Lung (tissue), 12 donors: ENCODE results near the gene EXOC6. TPM values are rescaled to one million over a fixed set of nuclear protein-coding genes. Genes with fewer than 3 reads are reported as not detected.

Experiments used
- ATAC-seq: fragments of 200-7000 bp; cut with Tn5 transposase; one replicate; pipeline ENCODE4 v1.9.1; 2020; ENCODE audit warnings: moderate number of reproducible peaks; ENCODE audit not compliant: insufficient read depth, low FRiP score
- DNase-seq, 3 donors: peaks; one replicate each; pipeline ENCODE4 v3.0.0-alpha.2; 2013 to 2017
- H3K27ac ChIP-seq, 2 donors: one replicate each; pipeline ENCODE4 v1.5.1; 2013; ENCODE audit warnings: mild to moderate bottlenecking in 2 of 2, moderate library complexity in 2 of 2, control low read depth in 1 of 2, inconsistent platforms in 1 of 2, low read depth in 1 of 2, low read length in 1 of 2
- H3K27me3 ChIP-seq, 3 donors: one replicate each; pipeline ENCODE4 v1.5.1; 2013; ENCODE audit warnings: low read length in 2 of 3; ENCODE audit not compliant: control insufficient read depth in 3 of 3, insufficient read depth in 3 of 3
- H3K36me3 ChIP-seq, 4 donors: one replicate each; pipeline ENCODE4 v1.5.1; 2013; ENCODE audit warnings: low read length in 4 of 4, mild to moderate bottlenecking in 1 of 4, moderate library complexity in 1 of 4; ENCODE audit not compliant: control insufficient read depth in 4 of 4, insufficient read depth in 4 of 4
- H3K4me1 ChIP-seq, 5 donors: one replicate each; pipeline ENCODE4 v1.5.1; 2013; ENCODE audit warnings: low read length in 5 of 5, mild to moderate bottlenecking in 2 of 5, moderate library complexity in 1 of 5; ENCODE audit not compliant: control insufficient read depth in 5 of 5, insufficient read depth in 5 of 5
- H3K4me3 ChIP-seq: one replicate; pipeline ENCODE4 v1.5.1; 2013; ENCODE audit warnings: mild to moderate bottlenecking, control low read depth, moderate library complexity
- H3K9ac ChIP-seq, 2 donors: one replicate each; pipeline ENCODE4 v1.5.1; 2013; ENCODE audit warnings: low read length in 2 of 2, control low read depth in 1 of 2; ENCODE audit not compliant: insufficient read depth in 1 of 2
- H3K9me3 ChIP-seq, 4 donors: one replicate each; pipeline ENCODE4 v1.5.1; 2013; ENCODE audit warnings: low read length in 3 of 4, mild to moderate bottlenecking in 1 of 4, moderate library complexity in 1 of 4; ENCODE audit not compliant: control insufficient read depth in 4 of 4, insufficient read depth in 3 of 4
- CTCF ChIP-seq: IDR thresholded peaks from 2 replicates; pipeline ENCODE4 v1.5.1; 2012; ENCODE audit warnings: mild to moderate bottlenecking; ENCODE audit errors: control extremely low read depth, extremely low read depth
- WGBS, 2 donors: extraction: QIAGEN DNeasy Blood & Tissue Kit; methylation state at CpG; one replicate each; pipeline ENCODE4 v1.1.7; 2013; 5-methylcytosine and 5-hydroxymethylcytosine counted together
- polyA plus RNA-seq, 2 donors: library from polyadenylated mRNA; stranded (reverse); fragments of 200-250 nt; gene quantifications; one replicate each; pipeline ENCODE4 v1.2.1, GENCODE V29; 2013
- total RNA-seq, 2 donors: library from RNA; depleted of rRNA in 1 of 2; stranded (reverse); fragments of >200 nt in 1 of 2; gene quantifications; one replicate each; pipeline ENCODE4 v1.2.1, GENCODE V29; 2014 to 2021
- donor health status: control.
- donor health status: control.
- donor health status: Bipolar disorder and iron deficiency.
- donor health status: healthy.
- donor health status: DM: yes; HTN: yes; CAD: no.

EXOC6 gene
- total and polyA plus RNA-seq, 4 donors, result 8.6 to 40.1 (median 11.9) TPM

DNA sequence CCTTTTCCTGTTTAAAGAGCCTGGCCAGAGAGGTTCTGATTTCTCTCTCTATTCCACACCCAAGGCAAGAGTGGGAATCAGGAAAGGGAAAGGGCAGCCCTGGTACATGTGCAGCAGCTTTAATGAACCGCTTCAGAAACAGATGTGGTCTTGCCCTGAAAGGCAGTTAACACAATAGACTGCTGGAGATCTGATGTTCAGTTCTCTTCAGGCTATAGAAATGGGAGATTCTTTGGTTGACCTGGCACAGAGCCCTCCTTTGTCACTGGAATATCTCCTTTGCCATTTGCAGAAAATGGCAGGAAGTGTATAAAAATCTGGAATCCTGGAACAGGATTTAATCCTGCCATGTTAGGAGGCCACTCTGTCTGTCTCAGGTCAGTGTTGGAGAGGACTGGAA, 36.3 kb upstream of the EXOC6 start:
- TF ChIP-seq CTCF, result no peak
- H3K4me1 ChIP-seq, result peaks cover 0 to 3% (median 0%) of the 10 kb centered on the region in 5 donors
- H3K36me3 ChIP-seq, result no peaks in the 10 kb centered on the region
- 68 to 70% methylated on average over 1 of the region's 1 CpG for WGBS, 2 donors
- H3K9ac ChIP-seq, result no peak overlapping the region
- no peaks in the 10 kb centered on the region for H3K9me3 ChIP-seq
- H3K27me3 ChIP-seq, result no peaks in the 10 kb centered on the region
- DNase-seq, result peak in 2 of 3 donors; percentile 13 to 39
- no peak for ATAC-seq
- no peak overlapping the region for H3K4me3 ChIP-seq
- peak overlapping the region in 1 of 2 donors; percentile 26 for H3K27ac ChIP-seq

DNA sequence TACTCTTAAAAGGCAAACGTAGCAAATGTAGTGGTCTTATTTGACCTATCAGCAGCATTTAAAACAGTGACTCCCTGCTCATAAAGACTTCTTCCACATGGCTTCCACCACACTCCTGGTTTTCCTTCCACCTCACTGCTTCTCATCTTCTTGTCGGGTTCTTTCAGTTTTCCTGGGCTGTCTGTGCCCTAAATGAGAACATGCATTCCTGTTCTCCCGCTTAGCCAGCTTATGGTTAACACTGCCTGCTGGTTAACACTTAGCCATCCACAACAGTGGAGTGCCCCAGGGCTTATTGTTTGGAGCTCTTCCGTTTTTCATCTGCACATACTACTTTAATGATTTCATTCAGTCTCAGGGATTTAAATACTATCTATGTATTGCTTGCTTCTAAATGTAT, 34.3 kb upstream of the EXOC6 start:
- WGBS, 2 donors, result 81 to 88% methylated on average over 4 of the region's 4 CpGs
- no peak for DNase-seq
- Histone ChIP-seq H3K36me3 (no peaks in the 10 kb centered on the region), H3K27me3 (no peaks in the 10 kb centered on the region), H3K4me3 (no peak overlapping the region), H3K4me1 (peaks cover 0 to 3% (median 0%) of the 10 kb centered on the region in 5 donors), H3K9ac (no peak overlapping the region), H3K9me3 (no peaks in the 10 kb centered on the region), H3K27ac (no peak overlapping the region)
- no peak for TF ChIP-seq CTCF
- no peak for ATAC-seq

DNA sequence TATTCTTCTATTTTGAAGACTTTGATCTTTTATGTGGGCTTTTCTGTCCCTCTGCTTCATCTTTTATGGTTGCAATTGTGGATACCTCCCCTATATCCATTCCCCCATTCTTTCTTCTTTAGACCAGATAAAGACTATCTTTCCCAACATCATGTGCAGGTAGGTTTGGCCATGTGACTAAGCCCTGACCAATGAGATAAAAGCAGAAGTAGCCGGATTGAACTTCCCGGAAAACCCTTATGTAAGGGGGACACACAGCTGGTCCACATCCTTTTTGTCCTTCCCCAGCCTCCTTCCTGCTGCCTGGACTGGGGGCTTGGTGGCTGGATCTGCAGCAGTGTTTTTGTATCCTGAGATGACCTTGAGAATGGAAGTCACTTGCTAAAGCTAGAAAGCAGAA, 33.5 kb upstream of the EXOC6 start:
- Histone ChIP-seq H3K9me3 (no peaks in the 10 kb centered on the region), H3K4me3 (no peak overlapping the region), H3K36me3 (no peaks in the 10 kb centered on the region), H3K9ac (no peak overlapping the region), H3K27me3 (no peaks in the 10 kb centered on the region), H3K4me1 (peaks cover 0 to 3% (median 0%) of the 10 kb centered on the region in 5 donors), H3K27ac (no peak overlapping the region)
- no peak for ATAC-seq
- TF ChIP-seq CTCF, result no peak
- WGBS, 2 donors, result 46 to 67% methylated on average over 2 of the region's 2 CpGs
- DNase-seq, result no peak

DNA sequence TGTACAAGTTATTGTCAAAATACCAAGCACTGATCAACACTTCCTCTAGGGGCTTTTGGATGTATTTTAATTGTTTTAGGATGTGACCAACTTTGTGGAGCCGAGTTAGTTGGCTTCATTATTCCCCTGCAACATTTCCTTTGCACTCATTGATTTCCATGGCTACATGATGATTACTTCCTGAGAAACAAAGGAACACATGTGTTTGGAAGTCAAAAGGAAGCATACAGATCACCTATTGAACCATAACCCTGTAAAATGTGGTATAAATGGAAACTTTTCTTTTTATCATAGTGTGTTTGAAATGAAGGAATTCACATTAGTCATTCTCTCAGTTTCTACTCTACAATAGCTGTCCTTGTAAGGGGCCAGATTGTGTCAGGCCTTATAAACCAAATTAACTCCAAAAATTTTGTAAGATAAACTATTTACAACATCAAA, 32.2 kb upstream of the EXOC6 start:
- H3K9ac ChIP-seq, result no peak overlapping the region
- H3K4me1 ChIP-seq, result peaks cover 0 to 3% (median 0%) of the 10 kb centered on the region in 5 donors
- ATAC-seq (no peak), DNase-seq (peak in 2 of 3 donors; percentile 56 to 67)
- H3K36me3 ChIP-seq, result no peaks in the 10 kb centered on the region
- no peak for TF ChIP-seq CTCF
- 45 to 60% methylated on average over 1 of the region's 1 CpG for WGBS, 2 donors
- no peak overlapping the region for H3K4me3 ChIP-seq
- no peaks in the 10 kb centered on the region for H3K27me3 ChIP-seq
- no peak overlapping the region for H3K27ac ChIP-seq
- no peaks in the 10 kb centered on the region for H3K9me3 ChIP-seq
